Activated CD4-positive, alpha-beta T cell treated with anti-CD3 and anti-CD28 coated beads, Interleukin-2, amount 50 U/mL, for 4 hours (primary cell): ENCODE measurements around the gene ORAI2.
A peak's percentile ranks its signal among the peaks of the same experiment; 100 is the strongest.
"Not testable (repeated sequence)": the region's sequence is repeated elsewhere in the genome, so short reads cannot be mapped to it uniquely, and the experiment has no call there.

Experiments used
- DNase-seq, 2 experiments: peaks; one replicate each; pipeline ENCODE4 v3.0.0-alpha.2; 2020

Gene ORAI2

GRCh38 chr7:102447311-102447710 is 13.9 kb downstream of the ORAI2 start:
- no peak for DNase-seq

DNA sequence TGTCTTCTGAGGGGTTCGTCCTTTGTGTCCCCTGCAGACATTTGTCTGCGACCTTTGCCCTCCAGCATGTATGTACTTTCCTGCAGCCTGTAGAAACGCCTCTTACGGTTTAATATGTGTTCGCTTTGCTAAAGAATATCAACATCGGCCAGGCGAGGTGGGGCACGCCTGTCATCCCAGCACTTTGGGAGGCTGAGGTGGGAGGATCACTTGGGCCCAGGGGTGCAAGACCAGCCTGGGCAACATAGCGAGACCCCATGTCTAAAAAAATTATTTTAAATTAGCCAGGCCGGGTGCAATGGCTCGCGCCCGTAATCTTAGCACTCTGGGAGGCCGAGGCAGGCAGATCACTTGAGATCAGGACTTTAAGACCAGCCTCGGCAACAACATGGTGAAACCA is 15.8 kb downstream of the ORAI2 start:
- no peak for DNase-seq

DNA sequence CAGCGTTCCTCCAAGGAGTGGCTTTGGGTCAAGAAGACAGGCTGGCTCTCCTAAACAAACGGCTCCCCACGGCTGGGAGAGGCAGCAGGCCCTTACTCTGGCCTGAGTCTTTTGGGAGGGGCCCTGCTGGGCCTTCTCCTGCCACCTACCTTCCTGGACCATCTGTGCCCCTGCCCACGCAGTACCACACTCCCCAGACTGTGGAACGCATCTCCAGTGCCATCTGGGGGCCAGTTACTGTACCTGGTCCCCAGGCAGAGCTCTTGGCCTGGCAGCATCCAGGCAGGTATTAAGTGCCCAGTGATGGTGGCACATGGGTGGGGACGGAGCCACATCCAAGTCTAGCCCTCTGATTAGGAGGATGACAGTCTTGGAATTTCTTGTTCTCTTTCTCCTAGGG is 16.9 kb downstream of the ORAI2 start:
- peak; percentile 56 to 60 for DNase-seq

GRCh38 chr7:102451371-102452054 is 18.1 kb downstream of the ORAI2 start:
- DNase-seq = no peak

GRCh38 chr7:102452451-102452850 is 19.1 kb downstream of the ORAI2 start:
- no peak for DNase-seq

DNA sequence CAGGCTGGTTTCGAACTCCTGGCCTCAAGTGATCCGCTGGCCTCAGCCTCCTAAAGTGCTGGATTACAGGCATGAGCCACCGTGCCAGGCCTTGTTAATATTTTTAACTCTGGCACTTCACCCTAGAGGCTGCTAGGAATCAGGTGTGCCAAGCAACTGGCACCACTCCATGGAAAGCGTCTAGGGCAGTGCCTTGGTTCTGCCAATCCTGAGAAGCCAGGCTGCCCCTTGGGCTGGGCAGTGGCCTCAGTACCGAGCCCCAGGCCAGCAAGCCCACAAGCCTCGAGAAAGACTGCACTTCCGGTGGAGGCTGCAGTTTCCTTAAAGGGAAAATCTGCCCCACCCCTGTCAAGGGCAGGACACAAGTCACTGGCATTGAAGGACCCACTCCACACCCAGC is 19.9 kb downstream of the ORAI2 start:
- DNase-seq = no peak

GRCh38 chr7:102454468-102454867 is 21.1 kb downstream of the ORAI2 start:
- no peak for DNase-seq

- not testable (repeated sequence) for DNase-seq
Observed at GRCh38 chr7:102454932-102455331, 21.6 kb downstream of the ORAI2 start.

DNA sequence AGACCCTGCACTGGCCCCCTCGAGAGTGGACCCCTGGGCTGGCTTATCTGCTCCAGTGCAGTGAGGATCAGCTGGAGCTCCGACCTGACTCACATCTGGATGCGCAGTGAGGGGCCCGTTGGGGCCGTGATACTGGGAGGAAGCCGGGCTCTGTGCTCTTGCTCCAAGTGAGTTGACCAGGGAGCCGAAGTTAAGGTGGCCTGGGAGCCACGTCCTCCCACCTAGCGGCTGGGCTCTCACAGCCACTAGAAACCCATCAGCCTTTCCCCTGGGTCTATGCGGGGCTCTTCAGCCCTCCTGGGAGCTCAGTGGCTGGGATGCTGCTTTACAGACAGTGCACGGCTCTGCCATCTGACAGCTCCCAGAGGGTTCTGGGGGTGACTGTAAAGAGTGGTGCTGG is 22.2 kb downstream of the ORAI2 start:
- DNase-seq = no peak

GRCh38 chr7:102456327-102456726 is 23.0 kb downstream of the ORAI2 start:
- DNase-seq = no peak

GRCh38 chr7:102457352-102457924 is 24.1 kb downstream of the ORAI2 start:
- DNase-seq = no peak

DNA sequence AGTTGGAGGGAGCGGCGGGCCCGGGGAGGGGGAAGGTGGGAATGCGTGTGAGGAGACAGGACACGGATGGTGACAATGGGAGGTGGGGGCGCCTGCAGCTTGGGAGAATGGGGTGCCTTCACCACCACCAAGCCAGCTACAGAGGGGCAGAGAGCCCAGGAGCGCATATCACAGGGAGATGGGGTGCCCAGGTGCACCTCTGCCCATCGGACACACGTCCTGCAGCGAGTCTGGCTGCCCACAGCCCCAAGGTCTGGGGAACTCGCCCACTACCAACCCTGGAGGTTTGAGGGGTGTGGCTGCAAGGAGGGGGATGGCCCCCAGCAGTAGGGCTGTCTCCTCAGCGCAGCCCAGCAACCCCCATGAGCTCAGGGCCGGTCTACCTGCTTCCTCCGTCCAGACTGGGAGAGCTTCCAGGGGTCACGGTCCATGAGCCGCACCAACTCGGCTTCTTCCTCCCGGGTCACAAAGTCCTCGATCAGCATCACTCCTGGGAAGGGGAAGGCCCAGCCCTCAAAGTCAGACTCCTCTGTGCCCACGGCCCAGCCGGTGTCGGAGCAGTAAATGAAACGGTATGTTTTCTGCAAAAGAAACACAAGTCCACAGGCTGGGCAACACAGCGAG is 26.0 kb downstream of the ORAI2 start:
- no peak for DNase-seq

- no peak for DNase-seq
Observed at GRCh38 chr7:102460467-102460866, 27.1 kb downstream of the ORAI2 start.

DNA sequence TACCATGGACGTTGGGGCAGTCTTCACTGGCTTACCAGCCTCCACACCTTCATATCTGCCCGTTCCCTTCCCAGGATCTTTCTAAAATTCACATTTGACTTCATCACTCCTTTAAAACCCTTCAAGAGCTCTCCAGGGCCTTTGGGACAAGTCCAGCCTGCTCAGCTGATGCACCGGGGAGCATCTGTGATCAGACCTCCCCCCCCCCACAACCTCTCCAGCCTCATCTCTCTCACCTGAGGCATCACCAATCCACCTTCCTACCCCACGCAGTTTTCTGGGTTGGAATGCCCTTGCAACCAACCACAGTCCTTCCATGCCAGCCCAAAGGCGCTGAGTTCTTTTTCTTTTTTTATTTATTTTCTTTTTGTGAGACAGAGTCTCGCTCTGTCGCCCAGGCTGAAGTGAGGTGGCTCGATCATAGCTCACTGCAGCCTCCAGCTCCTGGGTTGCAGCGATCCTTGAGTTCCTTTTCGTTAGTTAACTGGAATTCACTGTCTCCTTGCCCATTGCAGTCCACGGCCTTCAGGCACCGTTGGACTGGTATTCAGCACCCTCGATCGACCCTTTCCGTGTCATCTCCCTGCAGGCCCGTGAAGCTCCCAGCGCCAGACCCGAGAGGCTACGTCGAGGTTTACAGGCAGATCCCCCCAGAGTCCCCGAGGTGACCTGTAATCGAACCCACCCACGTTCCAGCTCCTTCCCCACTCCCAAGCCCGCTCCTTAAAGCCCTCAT is 30.6 kb downstream of the ORAI2 start:
- DNase-seq = no peak

DNA sequence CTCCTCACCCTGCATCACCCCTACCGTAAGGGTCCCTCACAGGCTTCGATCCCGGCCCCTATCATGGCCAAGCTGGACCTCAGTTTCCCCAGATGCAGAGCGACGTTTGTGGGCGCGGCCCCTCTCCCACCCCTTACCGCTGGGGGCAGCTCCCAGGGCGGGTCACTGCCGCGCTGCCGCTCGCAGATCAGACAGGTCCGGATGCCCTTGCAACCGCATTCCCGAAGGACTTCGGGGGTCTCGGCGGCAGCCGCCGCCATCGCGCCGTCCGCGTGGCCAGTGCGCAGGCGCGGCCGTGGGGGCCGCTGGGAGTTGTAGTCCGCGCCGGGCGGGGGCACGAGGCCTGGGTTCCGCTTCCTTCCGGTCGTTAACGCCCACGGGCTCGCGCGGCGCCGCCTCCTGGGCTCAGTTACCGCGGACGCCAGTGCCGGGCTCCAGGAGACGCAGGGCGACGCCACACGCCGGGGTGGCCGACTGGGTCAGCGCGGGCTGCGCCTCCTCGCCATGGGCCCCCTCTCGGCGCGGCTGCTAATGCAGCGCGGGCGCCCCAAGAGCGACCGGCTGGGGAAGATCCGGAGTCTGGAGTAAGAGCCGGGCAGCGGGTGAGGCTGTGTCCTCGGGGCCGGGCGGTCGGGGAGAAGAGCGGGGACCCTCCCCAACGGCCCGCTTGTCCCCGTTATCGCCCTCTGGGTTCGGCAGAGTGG is 31.4 kb downstream of the ORAI2 start, which contains the start of the genes ALKBH4 and LRWD1:
ALKBH4 (minus strand) TSS at position 287 of the 704 bp plus-strand sequence; CDS start at position 260, 27 bp downstream.
LRWD1 (plus strand) TSS at position 408 of the 704 bp plus-strand sequence; CDS start at position 505, 97 bp downstream.
- DNase-seq = peak; percentile 91 to 92

- no peak for DNase-seq
Observed at GRCh38 chr7:102466097-102466496, 32.7 kb downstream of the ORAI2 start.

GRCh38 chr7:102467581-102468477 is 34.5 kb downstream of the ORAI2 start:
- no peak for DNase-seq

DNA sequence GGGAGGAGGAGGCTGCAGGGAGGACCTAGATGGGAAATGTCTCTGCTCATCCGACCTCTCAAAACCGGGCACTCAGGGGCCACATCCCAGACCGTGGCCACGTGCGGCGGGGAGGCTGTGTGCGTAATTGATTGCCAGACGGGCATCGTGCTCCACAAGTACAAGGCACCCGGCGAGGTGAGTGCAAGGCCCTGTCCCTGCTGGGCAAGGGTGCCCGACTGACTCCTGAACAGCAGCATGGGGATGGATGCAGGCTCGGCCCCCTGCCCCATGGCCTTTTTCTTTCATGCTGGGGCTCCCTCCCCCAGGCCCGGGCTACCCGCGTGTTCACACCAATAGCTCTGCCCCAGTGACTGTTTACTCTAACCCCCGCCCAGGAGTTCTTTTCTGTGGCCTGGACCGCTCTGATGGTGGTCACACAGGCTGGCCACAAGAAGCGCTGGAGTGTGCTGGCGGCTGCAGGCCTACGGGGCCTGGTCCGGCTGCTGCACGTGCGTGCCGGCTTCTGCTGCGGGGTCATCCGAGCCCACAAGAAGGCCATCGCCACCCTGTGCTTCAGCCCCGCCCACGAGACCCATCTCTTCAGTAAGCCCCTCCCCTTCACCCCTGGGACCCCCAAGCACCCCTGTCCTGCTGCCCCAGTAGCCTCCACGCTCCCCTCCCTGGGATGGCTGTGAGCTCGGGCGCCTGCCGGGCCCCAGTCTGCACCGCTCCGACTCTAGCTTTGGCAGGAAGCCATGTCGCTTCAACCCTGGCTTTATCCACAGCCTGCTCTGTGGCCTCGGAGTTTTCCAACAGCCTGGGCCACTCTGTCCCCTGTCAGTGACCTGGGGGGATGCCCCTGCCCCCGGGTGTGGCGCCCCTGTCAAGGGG is 35.3 kb downstream of the ORAI2 start:
- DNase-seq = no peak

GRCh38 chr7:102469351-102469971 is 36.1 kb downstream of the ORAI2 start:
- DNase-seq = no peak
